ENCODE results near the gene IP6K3.

IP6K3 gene

DNA sequence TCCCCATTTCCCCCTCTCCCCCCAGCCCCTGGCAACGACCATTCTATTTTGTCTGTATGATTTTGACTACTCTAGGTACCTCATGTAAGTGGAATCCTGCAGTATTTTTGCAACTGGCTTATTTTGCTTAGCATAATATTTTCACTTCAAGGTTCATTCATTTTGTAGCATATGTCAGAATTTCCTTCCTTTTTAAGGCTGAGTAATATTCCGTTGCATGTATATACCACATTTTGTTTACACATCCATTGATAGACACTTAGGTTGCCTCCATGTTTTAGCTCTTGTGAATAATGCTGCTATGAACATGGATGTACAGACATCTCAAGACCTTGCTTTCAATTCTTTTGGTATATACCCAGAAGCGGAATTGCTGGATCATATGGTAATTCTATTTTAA is 33.8 kb downstream of the IP6K3 start:
- peaks cover 38% of the 10 kb centered on the region for H3K4me1 ChIP-seq (ENCODE audit: control insufficient read depth, insufficient read depth, low read length)
- H3K9me3 ChIP-seq (ENCODE audit: control insufficient read depth, low read length): no peaks in the 10 kb centered on the region
- no peaks in the 10 kb centered on the region for H3K27me3 ChIP-seq (ENCODE audit: control insufficient read depth, insufficient read depth, low read length)
- no peaks in the 10 kb centered on the region for H3K36me3 ChIP-seq (ENCODE audit: control insufficient read depth, insufficient read depth, low read length)
- no peak overlapping the region for H3K4me3 ChIP-seq (ENCODE audit: low read length)
- H3K9ac ChIP-seq (ENCODE audit: low read length): no peak overlapping the region

DNA sequence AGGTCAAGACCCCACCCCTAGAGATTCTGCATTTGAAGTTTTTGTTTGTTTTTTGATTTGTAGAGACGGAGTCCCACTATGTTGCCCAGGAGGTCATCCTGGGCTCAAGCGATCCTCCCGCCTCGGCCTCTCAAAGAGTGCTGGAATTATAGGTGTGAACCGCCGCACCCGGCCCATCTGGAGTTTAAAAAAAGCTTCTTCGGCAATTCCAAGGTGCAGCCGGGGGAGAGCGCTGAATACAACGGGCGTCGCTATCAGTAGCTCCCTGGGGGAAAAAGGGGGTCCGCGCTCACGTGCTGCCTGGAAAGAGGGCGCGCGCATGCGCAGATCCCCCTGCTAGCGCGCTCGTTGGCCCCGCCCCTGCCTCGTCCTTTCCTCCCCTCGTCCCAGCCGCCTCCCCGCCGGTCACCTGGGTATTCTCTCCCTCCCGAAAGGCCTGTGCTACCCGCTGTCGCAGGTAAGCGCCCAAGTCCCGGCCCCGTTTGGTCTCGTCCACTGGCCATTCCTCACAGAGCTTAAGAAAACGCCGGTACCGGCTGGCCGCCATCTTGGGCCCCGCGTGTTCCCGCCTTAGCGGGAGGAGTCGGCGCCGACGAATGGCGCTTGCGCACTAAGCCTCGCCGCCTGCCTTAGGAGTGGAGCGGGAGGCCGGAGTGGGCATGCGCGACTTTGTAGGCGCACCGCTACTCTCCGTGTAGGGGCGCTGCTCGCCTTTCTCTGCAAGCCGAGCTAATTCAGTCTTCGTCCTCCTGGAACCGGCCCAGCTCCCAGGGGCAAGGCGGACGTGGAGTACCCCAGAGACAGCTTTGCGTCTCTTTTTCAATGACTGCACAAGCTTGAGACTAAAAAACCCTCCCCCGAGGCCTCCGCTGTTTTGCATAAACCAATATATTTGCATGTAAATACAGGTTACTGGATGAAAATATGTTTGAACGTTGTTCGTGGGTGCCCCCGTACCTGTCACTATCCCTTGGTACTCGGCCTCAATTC is 35.3 kb downstream of the IP6K3 start, which contains the start of gene UQCC2:
Gene UQCC2 (minus strand): TSS at position 561 of the 990 bp plus-strand sequence. CDS start 14 bp downstream, at position 547.
- Histone ChIP-seq H3K4me1 (ENCODE audit: control insufficient read depth, insufficient read depth, low read length) (peaks cover 23% of the 10 kb centered on the region), H3K9me3 (ENCODE audit: control insufficient read depth, low read length) (no peaks in the 10 kb centered on the region), H3K9ac (ENCODE audit: low read length) (peak within 1 kb of the TSS; percentile 77), H3K4me3 (ENCODE audit: low read length) (peak within 1 kb of the TSS; percentile 81), H3K27me3 (ENCODE audit: control insufficient read depth, insufficient read depth, low read length) (no peaks in the 10 kb centered on the region), H3K36me3 (ENCODE audit: control insufficient read depth, insufficient read depth, low read length) (no peaks in the 10 kb centered on the region)

DNA sequence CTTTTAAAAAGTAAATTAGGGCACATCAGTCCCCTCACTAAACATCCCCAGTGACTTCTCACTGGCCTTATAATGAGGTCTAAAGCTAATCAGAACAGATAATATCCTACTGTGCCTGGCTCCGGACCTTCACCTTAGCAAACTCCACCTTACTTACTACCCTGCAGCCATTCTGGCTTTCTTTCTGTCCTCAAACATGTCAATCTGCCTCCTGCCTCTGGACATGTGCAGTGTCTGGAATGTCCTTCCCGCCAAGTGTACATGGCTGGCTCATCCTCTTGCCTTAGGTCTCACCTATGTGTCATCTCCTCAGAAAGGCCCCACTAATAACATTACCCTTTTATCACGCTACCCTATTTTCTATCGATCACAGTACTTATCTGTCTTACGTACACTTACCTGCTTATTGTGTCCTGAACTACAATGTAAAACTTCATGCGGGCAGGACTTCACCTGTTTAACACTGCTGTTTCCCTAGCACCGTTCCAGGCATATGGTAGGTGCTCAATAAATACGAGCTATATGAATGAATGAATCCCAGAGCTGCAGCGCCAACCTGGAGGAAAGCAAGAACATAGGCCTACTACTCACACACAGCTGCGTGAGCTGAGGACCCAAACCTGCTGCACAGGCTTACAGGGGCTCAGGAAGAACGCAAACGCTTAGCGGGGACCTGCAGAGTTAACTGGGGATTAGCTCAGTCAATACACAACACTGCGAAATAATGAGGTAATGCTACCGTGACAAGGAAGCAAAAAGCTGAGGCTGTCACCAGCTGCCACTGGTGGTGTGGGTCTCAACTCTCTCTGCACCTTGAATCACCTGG is 36.2 kb downstream of the IP6K3 start:
- Histone ChIP-seq H3K9me3 (ENCODE audit: control insufficient read depth, low read length) (no peaks in the 10 kb centered on the region), H3K36me3 (ENCODE audit: control insufficient read depth, insufficient read depth, low read length) (no peaks in the 10 kb centered on the region), H3K4me3 (ENCODE audit: low read length) (peak overlapping the region; percentile 81), H3K9ac (ENCODE audit: low read length) (peak overlapping the region; percentile 77), H3K4me1 (ENCODE audit: control insufficient read depth, insufficient read depth, low read length) (peaks cover 15% of the 10 kb centered on the region), H3K27me3 (ENCODE audit: control insufficient read depth, insufficient read depth, low read length) (no peaks in the 10 kb centered on the region)

DNA sequence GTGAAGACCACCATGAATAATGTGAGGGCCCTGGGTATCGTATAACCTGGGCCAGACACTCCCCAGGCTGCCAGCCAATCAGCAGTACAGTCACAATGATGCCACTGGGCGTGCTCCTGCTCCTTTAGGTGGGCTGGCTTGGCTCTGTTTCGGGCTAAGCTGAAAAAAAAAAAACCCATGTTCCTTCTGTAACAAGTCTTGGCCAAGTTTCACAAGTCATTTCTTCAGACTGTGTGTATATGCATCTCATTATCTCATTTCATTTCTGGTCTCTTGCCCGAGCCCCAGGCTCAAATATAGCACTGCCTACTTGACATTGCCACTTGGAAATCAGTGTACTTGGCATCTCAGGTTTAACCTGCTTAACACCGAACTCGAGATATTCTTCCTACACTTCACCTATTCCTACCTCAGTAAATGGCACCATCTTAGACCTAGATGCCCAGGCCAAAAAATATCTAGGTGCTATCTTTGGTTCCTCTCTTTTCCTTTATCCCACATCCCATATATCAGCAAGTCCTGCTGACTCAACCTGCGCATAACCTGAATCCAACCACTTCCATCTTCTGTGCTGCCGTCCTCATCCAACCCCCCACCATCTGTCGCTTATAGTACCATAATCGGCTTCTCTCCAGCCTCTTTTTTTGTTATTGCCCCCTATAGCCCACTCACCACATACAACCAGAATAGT is 37.0 kb downstream of the IP6K3 start:
- peaks cover 10% of the 10 kb centered on the region for H3K4me1 ChIP-seq (ENCODE audit: control insufficient read depth, insufficient read depth, low read length)
- no peak overlapping the region for H3K4me3 ChIP-seq (ENCODE audit: low read length)
- H3K9ac ChIP-seq (ENCODE audit: low read length): peak overlapping the region; percentile 77
- H3K9me3 ChIP-seq (ENCODE audit: control insufficient read depth, low read length): no peaks in the 10 kb centered on the region
- no peaks in the 10 kb centered on the region for H3K36me3 ChIP-seq (ENCODE audit: control insufficient read depth, insufficient read depth, low read length)
- no peaks in the 10 kb centered on the region for H3K27me3 ChIP-seq (ENCODE audit: control insufficient read depth, insufficient read depth, low read length)

DNA sequence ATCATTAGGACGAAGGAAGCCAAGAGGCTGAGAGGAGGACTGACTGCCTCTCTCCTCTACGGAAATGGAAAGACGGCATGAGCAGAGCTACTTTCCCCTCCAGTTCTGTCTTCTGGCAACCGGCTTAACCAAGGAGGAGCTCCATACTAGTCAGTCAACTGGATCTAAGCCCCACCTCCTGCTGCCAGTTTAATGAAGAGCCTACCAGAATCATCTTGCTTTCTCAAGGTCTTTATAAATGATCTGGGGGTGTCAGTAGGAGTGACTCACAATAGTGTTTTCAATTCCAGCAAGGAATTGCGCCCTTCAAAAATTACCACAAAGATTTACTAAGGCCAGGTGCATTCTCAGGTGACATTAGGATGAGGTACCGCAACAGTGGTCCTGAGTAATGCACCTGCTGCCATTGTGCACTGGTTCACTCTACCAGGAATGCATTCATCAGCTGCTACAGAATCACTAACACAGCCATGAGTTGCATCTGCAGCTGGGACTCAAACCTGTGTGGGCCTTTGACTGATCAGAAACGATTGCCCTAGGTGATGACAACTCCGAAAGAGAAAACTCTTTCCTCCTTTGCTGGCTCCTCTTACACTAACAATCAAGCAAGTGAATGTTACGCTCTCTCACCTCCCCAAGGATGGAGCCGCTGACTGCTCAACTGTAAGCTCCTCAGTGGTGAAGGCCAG is 38.0 kb downstream of the IP6K3 start:
- no peaks in the 10 kb centered on the region for H3K27me3 ChIP-seq (ENCODE audit: control insufficient read depth, insufficient read depth, low read length)
- no peak overlapping the region for H3K9ac ChIP-seq (ENCODE audit: low read length)
- H3K4me3 ChIP-seq (ENCODE audit: low read length): no peak overlapping the region
- peaks cover 10% of the 10 kb centered on the region for H3K4me1 ChIP-seq (ENCODE audit: control insufficient read depth, insufficient read depth, low read length)
- no peaks in the 10 kb centered on the region for H3K9me3 ChIP-seq (ENCODE audit: control insufficient read depth, low read length)
- no peaks in the 10 kb centered on the region for H3K36me3 ChIP-seq (ENCODE audit: control insufficient read depth, insufficient read depth, low read length)

DNA sequence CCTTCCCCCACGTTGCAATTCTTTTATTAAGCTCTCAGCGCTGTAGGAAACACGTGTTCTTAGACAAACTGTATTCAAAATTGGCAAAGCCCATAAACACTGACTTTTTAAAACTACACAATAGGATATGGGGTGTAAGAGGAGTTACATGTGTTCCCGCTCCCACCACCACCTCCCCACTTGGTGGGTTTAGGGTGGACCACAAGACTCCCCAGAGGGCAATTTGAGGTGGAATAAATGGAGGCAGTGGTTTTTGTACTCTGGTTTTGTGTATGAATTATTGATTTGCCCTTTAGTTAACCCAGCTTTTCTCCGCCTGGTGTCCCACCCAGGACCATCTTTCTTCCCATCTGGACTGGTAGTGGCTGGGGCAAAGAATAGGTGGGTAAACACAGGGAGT is 38.9 kb downstream of the IP6K3 start:
- H3K36me3 ChIP-seq (ENCODE audit: control insufficient read depth, insufficient read depth, low read length): no peaks in the 10 kb centered on the region
- peaks cover 10% of the 10 kb centered on the region for H3K4me1 ChIP-seq (ENCODE audit: control insufficient read depth, insufficient read depth, low read length)
- H3K27me3 ChIP-seq (ENCODE audit: control insufficient read depth, insufficient read depth, low read length): no peaks in the 10 kb centered on the region
- H3K9me3 ChIP-seq (ENCODE audit: control insufficient read depth, low read length): no peaks in the 10 kb centered on the region
- H3K4me3 ChIP-seq (ENCODE audit: low read length): no peak overlapping the region
- no peak overlapping the region for H3K9ac ChIP-seq (ENCODE audit: low read length)

DNA sequence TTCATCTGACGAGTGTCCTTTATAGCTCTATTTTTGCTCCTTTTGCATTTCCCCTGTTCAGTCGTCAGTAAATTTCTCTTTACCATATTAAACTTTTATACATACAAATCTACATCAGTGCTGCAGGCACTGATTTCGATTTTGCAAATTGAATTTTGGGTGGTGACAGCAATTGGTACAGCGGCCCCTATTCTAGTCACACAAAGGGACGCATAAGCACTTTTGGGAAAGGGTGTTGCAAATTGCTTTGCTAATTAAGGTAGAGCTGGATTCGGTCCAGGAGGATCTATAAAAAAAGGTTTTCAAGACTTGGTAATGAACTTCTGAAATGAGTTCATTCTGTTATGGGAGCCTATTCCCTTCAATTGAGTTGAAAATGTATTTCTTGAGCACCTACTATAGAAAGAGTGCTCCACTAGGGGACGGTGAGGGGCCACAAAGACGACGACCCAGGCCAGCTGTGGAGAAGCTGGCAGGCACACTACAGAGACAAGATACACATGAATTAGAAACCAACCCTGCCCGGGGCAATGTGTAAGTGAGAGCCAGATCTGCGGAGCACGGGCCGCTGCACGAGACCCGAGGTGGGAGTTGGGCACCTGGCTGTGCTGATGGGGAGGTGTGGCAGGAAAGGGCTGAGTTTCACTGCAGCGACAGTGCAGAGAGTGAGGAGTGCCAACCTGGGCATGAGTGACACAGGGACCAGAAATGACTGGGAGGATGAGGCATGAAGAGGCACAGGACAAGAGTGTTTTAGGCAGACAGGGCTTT is 40.6 kb downstream of the IP6K3 start:
- Histone ChIP-seq H3K4me3 (ENCODE audit: low read length) (no peak overlapping the region), H3K9me3 (ENCODE audit: control insufficient read depth, low read length) (no peaks in the 10 kb centered on the region), H3K27me3 (ENCODE audit: control insufficient read depth, insufficient read depth, low read length) (no peaks in the 10 kb centered on the region), H3K9ac (ENCODE audit: low read length) (no peak overlapping the region), H3K4me1 (ENCODE audit: control insufficient read depth, insufficient read depth, low read length) (peaks cover 5% of the 10 kb centered on the region), H3K36me3 (ENCODE audit: control insufficient read depth, insufficient read depth, low read length) (peaks cover 3% of the 10 kb centered on the region)

DNA sequence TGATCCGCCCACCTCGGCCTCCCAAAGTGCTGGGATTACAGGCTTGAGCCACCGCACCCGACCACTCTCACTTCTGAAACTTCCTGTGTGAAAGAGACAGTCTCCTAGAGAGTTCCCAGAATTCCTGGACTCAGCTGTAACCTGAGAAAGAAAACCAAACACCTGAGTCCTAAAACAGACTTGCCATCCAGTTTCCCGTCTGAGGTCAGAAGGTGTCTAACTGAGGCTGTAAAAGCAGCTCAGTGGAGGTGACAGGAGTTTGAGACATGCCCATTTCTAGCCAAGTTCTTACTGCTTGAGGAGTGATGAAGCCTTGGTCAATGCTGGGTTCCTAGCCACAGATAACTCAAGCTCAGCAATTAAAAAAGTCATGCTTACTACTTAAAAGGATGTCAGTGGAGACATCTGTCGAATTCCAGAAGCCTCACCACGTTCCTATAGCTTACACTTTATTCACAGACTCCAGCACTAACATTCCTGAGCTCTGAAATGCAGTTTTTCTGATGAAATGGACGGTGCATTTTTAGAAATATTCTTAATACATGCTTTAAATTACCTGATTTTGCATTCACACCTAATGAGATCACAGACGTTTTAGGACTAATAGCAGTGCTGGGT is 41.3 kb downstream of the IP6K3 start:
- H3K9ac ChIP-seq (ENCODE audit: low read length): no peak overlapping the region
- no peaks in the 10 kb centered on the region for H3K27me3 ChIP-seq (ENCODE audit: control insufficient read depth, insufficient read depth, low read length)
- H3K9me3 ChIP-seq (ENCODE audit: control insufficient read depth, low read length): no peaks in the 10 kb centered on the region
- H3K4me3 ChIP-seq (ENCODE audit: low read length): no peak overlapping the region
- H3K4me1 ChIP-seq (ENCODE audit: control insufficient read depth, insufficient read depth, low read length): peaks cover 5% of the 10 kb centered on the region
- peaks cover 3% of the 10 kb centered on the region for H3K36me3 ChIP-seq (ENCODE audit: control insufficient read depth, insufficient read depth, low read length)

DNA sequence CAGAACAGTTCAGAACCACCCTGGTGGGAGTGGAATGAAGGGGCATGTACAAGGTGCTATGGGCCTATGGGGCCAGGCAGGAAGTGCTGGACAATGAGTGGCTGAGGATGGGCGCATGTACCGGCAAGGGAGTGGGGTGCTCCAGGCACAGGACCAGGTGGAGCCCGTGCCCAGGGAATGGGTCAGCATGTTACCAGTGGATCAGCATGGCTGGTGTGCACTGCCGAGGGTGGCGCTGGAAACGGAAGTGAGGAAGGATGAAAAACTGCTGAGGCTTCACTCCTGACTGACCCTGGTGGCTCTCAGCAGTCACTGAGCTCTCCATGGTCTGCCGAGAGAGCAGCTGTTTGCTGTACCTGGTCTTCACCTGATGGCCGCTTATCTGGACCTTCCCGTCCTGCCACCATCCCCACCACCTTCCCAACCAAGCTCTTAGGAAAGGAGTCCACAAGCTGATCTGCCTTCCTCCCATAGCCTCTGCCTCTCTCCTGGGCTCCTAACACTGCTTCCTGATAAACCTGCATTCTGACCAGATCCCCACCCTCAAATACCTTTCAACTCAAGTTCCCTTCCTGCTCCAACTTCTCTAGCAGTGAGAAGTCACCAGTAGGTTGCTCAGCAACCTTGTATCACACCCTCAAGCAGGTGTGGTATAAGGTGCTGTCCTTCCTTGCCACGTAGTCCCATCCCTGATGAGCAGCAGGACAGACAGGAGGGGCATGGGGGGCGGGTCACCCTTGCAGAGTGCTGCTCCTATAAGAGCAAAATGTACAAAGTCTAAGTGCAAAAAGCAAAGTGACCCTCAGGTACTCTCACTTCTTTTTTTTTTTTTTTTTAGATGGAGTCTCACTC is 42.3 kb downstream of the IP6K3 start:
- Histone ChIP-seq H3K27me3 (ENCODE audit: control insufficient read depth, insufficient read depth, low read length) (no peaks in the 10 kb centered on the region), H3K4me1 (ENCODE audit: control insufficient read depth, insufficient read depth, low read length) (no peaks in the 10 kb centered on the region), H3K36me3 (ENCODE audit: control insufficient read depth, insufficient read depth, low read length) (peaks cover 3% of the 10 kb centered on the region), H3K9ac (ENCODE audit: low read length) (no peak overlapping the region), H3K9me3 (ENCODE audit: control insufficient read depth, low read length) (no peaks in the 10 kb centered on the region), H3K4me3 (ENCODE audit: low read length) (no peak overlapping the region)

DNA sequence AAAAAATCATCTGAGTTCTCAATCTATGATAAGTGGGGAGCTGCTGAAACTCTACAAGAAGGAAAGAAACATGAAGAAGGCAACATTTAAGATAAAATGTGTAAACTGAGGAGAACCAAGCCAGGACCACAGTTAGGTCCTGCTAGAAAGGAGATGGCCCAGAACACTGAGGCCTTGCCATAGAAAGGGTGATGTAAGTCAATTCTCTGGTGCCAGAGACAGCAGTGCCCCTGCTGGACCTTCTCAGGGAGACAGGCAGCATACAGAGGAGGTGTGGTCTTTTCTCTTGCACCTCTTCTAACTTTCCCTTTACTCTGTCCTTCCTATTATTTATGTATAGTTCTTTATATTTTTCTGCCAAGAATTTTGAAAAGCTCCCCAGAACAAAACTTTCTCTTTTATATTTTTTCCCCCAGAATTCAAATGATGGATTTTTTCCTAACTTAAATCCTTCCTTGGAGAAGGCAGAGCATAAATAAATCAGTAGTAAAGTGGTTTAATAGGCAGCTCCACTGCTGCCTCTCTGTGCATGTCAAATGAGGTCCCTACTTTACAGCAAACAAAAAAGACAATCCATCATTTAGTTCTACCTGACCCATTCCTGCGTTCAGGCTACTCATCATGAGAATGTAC is 44.2 kb downstream of the IP6K3 start:
- Histone ChIP-seq H3K4me1 (ENCODE audit: control insufficient read depth, insufficient read depth, low read length) (peaks cover under 1% of the 10 kb centered on the region), H3K4me3 (ENCODE audit: low read length) (no peak overlapping the region), H3K9me3 (ENCODE audit: control insufficient read depth, low read length) (no peaks in the 10 kb centered on the region), H3K9ac (ENCODE audit: low read length) (no peak overlapping the region), H3K27me3 (ENCODE audit: control insufficient read depth, insufficient read depth, low read length) (no peaks in the 10 kb centered on the region), H3K36me3 (ENCODE audit: control insufficient read depth, insufficient read depth, low read length) (peaks cover 8% of the 10 kb centered on the region)

Data from mucosa of stomach (tissue), 1 donor.